HEK293T (cell line): Measurements from ENCODE around the gene ZNRD2.

Experiments
- CTBP1 ChIP-seq: fragments of 450-650 bp; IDR thresholded peaks from 2 replicates; pipeline ENCODE4 v1.6.1; 2016; ENCODE audit warnings: borderline replicate concordance
- ELF4 ChIP-seq: fragments of 450-650 bp; IDR thresholded peaks from 2 replicates; pipeline ENCODE4 v1.6.1; 2017; ENCODE audit warnings: antibody characterized with exemption
- FOXK2 ChIP-seq: fragments of 450-650 bp; IDR thresholded peaks from 2 replicates; pipeline ENCODE4 v1.6.1; 2016; ENCODE audit warnings: mild to moderate bottlenecking
- FOXM1 ChIP-seq: fragments of 450-650 bp; IDR thresholded peaks from 2 replicates; pipeline ENCODE4 v1.6.1; 2017; ENCODE audit warnings: mild to moderate bottlenecking, borderline replicate concordance
- LEF1 ChIP-seq: fragments of 450-650 bp; IDR thresholded peaks from 2 replicates; pipeline ENCODE4 v1.6.1; 2017; ENCODE audit warnings: mild to moderate bottlenecking, borderline replicate concordance
- NFRKB ChIP-seq: fragments of 450-650 bp; IDR thresholded peaks from 2 replicates; pipeline ENCODE4 v1.6.1; 2016; ENCODE audit warnings: mild to moderate bottlenecking, moderate library complexity
- PKNOX1 ChIP-seq: fragments of 450-650 bp; IDR thresholded peaks from 2 replicates; pipeline ENCODE4 v1.6.1; 2016
- SP1 ChIP-seq: fragments of 450-650 bp; IDR thresholded peaks from 2 replicates; pipeline ENCODE4 v1.6.1; 2017

GRCh38 chr11:65584106-65584505 is 13.8 kb downstream of the ZNRD2 start:
- TF ChIP-seq LEF1 (no peak), NFRKB (no peak), ELF4 (no peak), PKNOX1 (no peak), FOXK2 (no peak), FOXM1 (no peak), SP1 (no peak), CTBP1 (no peak)
